Activated CD8-positive, alpha-beta memory T cell treated with anti-CD3 and anti-CD28 coated beads for 4 hours (primary cell): ENCODE data around the gene HBEGF.
A peak's percentile ranks its signal among the peaks of the same experiment; 100 is the strongest.

Experiments used
- DNase-seq, 2 donors: peaks; one replicate each; pipeline ENCODE4 v3.0.0-alpha.2; 2020; ENCODE audit warnings: low read depth in 2 of 2

Gene HBEGF

DNA sequence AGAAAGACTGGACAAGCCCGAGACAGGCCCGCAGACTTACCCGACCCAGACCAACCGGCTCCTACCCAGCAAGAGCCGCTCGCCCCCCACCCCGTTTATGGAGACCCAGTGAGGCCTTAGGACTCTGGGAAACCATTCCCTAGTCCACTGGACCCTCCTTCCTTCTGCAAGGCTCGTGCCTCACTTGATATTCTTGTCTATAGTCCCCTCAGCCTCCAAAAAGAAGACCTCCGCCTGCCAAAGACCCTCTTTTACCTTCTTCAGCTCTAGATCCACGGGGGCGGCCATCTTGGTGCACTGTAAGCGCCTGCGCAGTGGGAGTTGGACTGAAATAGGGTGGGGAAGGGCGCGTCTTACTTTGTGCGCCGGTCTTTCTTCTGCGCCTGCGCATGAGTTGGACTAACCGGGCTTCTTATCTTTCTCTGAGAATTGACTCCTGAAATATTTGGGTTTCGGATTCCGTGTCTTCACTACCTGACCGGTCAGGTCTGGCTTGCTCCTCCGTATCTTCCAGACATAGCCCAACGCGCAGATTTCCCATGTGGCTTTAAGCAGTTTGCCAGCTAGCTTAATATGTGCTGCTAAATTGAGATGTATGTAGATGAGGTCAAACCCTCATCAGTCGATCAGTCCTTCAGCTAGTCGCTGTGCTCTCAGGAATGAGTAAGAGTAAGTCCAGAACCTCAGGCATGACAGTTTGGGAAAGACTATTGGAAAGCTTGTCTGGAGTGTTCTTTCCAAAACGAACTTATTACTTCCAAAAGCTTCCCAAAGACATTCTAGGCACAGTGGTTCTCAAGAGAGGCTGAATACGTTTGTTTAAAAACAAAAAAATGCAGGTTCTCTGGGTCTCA lies 43.4 kb downstream of the HBEGF start, which contains the start of gene PFDN1:
PFDN1 (minus strand) TSS at position 316 of the 854 bp plus-strand sequence; CDS start at position 288, 28 bp downstream.
- DNase-seq, result peak; percentile 81 to 89

GRCh38 chr5:140301136-140301535 lies 45.3 kb downstream of the HBEGF start:
- no peak for DNase-seq

GRCh38 chr5:140299056-140299455 lies 47.3 kb downstream of the HBEGF start:
- no peak for DNase-seq

DNA sequence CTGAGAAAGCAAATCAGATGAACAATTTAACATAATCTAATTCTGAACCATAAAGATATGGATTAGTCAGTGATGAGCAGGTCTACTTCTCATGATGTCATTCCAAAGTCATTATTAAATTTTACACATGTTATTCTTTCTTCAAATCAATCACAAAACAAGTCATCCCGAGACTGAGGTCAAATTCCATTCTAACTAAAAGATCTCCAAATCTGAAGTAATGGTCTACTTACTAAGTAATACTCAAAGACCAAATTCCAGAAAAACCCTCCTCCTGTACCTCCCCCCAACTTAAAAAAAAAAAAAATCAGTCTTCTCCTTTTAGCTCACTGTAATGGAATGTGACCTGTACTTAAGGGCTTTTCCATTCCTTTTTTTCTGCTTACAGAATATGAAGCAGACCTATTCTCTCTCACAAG lies 48.2 kb downstream of the HBEGF start:
- no peak for DNase-seq

DNA sequence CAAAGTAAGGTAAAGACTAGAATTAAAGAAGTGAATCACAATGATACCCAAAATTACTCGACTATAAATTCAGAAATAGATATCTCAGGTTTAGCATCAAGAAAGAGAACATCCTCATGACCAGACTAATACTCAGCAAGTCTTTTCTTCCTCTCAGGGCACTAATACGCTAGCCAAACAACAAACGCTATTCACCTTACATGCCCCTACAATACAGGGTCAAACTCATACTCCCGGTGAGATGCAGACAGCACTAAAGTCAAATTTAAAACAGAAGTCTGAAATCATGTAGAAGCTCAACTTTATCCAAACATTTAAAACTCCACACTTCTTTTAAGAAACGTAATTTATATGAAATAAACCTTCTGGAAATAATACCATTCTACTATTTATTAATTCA lies 49.1 kb downstream of the HBEGF start:
- DNase-seq, result no peak

GRCh38 chr5:140296289-140296688 lies 50.1 kb downstream of the HBEGF start:
- DNase-seq, result no peak

DNA sequence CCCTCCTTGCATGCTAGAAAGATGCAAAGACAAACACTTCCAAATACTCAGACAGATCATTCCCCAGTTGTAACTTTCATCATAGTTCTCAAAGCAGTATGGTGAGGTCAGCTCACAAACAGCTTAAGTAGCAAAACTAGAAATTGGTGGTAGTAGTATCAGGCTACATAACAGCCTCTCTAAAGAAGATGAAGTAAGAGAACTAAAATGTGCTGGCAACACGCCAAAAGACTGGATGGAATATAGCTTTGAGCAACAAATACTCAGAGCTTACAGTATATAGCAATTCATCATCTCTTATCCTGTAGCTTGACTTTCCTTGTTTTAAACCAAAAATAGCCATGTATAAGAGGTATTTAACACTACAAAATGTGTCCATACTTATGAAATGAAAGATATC lies 51.0 kb downstream of the HBEGF start:
- DNase-seq, result no peak

- no peak for DNase-seq
Observed at GRCh38 chr5:140294753-140295152, 51.6 kb downstream of the HBEGF start.

GRCh38 chr5:140293849-140294100 lies 52.6 kb downstream of the HBEGF start:
- no peak for DNase-seq

DNA sequence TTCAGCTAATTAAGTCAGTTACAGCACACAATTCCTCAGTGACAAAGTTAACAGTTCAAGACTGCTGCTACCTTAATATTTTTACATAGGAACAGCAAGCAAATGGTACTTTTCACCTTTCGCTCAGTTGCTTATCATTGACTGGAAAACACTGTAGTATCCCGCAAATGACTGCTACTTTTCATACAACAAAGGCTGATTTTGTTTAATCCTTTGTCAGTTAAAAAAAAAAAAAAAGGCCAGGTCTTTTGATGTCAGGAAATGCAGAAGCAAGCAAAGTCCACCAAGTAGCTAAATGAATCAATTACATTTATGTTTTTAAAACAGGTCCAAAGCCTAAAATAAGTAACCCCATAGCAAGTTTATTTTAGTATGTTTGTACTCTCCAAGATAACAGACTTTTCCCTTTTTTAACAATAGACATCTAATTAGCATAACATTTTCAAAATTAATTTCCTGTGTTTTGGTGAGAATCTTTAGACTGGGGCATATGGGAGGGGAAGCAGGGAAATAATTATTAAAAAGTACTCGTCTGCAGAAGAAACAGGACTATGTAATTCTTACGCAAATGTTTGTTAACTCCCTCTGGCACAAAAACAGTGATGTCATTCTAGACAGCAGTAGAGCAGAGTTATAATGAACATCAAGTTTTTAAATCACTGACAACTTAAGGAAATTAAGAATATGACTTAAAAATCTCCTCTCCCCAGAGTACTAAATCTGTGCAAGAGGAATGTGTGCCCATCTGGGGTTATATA lies 53.1 kb downstream of the HBEGF start:
- no peak for DNase-seq

GRCh38 chr5:140292212-140293036 lies 54.0 kb downstream of the HBEGF start:
- no peak for DNase-seq

GRCh38 chr5:140287801-140288521 lies 58.4 kb downstream of the HBEGF start:
- no peak for DNase-seq

DNA sequence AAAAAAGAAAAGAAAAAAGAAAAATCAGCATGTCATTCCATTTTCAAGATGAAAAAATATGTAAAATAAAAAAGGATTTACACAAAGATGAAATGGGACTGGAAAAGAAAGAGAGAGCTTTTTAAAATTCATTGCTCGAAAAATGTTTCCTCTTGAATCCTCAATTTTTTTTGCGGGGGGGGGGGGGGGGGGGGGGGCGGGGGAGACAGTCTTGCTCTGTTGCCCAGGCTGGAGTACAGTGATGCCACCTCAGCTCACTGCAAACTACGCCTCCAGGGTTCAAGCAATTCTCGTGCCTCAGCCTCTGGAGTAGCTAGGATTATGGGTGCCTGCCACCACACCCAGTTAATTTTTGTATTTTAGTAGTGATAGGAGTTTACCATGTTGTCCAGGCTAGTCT lies 60.0 kb downstream of the HBEGF start:
- DNase-seq, result no peak

DNA sequence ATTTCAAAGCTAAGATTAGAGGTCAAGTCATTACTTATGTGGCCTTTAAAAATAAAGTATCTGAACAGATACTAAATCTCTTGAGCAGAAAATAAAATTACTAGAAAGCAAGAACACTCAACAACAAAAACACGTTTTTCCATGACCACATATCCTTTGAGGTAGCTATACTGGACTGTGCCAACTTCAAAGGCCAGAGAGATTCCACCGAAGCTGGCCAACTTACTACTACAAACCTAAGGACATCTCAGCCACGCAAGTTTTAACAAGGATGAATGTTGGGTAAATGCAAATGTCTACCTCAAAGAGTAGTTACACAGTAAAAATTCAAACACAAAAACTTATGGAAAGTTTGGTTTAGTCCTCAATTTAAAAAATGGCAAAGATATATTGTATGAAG lies 62.4 kb downstream of the HBEGF start:
- DNase-seq, result no peak
